GM10847 (cell line): Measurements from ENCODE around the gene ACCSL.

Experiments used
- POLR2A ChIP-seq: IDR thresholded peaks from 2 replicates; pipeline ENCODE4 v1.6.1; 2011; ENCODE audit not compliant: insufficient read length; ENCODE audit errors: extremely low read depth

Gene ACCSL

GRCh38 chr11:44047931-44048431 lies at the start of gene ACCSL:
Gene ACCSL (plus strand): TSS chr11:44047981. CDS start chr11:44048037, 56 bp downstream.
- no peak for TF ChIP-seq POLR2A

- no peak for TF ChIP-seq POLR2A
Measured at GRCh38 chr11:43998308-43998707, 49.5 kb upstream of the ACCSL start.

DNA sequence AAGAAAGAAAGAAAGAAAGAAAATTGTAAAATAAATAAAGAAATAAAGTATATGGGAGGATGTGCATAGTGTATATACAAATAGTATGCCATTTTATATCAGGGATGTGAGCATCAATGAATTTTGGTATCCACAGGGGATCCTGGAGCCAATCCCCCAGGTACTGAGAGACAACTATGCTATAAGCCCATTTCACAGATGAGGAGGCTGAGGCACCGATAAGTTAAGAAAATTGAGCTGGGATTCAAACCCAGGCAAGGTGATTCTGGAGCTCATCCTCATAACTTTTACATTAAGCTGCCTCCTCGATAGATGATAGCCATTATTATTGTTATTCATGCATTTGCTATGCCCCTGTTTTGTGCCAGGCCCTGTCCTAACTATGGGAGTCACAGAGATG lies 47.0 kb upstream of the ACCSL start:
- no peak for TF ChIP-seq POLR2A

DNA sequence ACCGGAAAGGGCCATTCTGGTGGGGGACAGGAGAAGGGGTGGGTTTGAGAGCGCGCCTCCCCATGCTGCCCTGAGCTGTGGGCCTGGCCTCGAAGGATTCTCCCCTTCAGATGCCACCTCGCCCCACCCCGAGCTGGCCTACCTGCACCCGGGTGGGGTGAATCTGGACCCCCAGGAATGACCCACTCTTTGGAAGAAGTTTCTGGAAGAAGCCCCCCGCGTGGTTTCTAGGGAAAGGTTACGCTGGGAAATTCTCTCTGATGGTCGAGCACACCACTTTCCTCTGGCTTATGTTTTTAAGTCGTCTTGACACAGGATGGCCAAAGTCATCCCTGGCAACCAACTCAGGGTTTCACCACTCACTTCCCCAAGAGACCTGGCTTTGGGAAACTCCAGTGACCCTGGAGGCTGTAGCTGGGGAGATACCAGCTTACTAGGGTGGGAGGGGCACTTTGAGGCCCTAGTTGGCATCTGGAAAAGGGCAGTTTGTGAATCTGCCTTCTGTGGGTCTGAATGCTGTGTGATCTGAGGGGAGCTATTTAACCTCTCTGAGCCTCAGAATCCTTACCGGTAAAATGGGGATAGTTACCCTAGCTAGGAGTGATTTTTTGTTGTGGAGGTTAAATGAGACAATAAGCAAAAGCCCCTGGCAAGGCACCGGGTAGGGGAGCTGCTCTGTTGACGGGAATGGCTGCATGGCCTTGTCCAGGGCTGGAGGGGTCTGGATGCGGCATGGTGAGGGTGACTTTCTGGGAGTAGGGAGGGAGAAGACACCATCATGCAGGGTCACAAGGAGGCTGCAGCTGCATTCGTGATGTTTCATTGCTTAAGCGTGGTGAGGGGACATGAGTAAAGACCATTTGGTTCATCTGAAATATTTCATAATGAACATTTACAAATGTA lies 45.3 kb upstream of the ACCSL start:
- TF ChIP-seq POLR2A, result no peak

DNA sequence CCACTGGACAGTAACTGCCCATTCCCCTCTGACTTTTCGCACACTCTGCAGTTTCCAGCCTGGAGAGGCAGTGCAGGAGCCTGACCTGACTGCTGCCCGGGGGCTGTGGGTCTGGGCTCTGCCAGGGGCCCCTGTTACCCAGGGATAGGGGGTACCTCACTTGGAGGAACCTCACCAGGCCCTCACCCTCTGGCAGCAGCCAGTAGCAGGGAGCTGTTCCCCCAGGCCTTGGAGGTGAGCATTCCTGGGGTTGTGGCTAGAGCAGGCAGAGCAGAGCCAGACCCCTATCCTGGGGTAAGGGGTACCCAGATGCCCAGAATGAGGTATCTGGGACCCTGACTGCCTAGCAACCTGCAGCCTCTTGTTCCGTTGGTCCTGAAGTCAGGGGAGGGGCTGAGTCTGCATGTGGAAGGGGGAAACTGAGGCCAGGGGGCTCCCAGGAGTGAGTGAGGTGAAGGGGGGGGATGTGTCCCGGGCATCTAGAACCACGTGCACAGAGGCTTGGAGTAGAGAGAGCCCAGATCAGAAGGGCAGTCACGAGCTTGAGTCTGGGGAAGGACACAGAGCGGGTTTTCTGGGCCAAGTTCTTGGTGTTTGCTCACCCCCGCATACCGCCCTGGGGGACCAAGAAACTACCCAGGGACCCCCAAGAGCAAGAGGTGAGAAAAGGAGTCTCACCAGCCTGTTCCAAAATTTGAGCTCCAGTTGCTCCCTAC lies 43.9 kb upstream of the ACCSL start:
- no peak for TF ChIP-seq POLR2A

GRCh38 chr11:44004452-44005062 lies 43.2 kb upstream of the ACCSL start:
- no peak for TF ChIP-seq POLR2A

- no peak for TF ChIP-seq POLR2A
Measured at GRCh38 chr11:44005063-44005701, 42.6 kb upstream of the ACCSL start.

GRCh38 chr11:44005956-44006355 lies 41.8 kb upstream of the ACCSL start:
- no peak for TF ChIP-seq POLR2A

- no peak for TF ChIP-seq POLR2A
Measured at GRCh38 chr11:44006917-44007361, 40.8 kb upstream of the ACCSL start.

GRCh38 chr11:44007481-44008087 lies 40.2 kb upstream of the ACCSL start:
- TF ChIP-seq POLR2A, result no peak

- no peak for TF ChIP-seq POLR2A
Measured at GRCh38 chr11:44008088-44008501, 39.7 kb upstream of the ACCSL start.

- no peak for TF ChIP-seq POLR2A
Measured at GRCh38 chr11:44008698-44009097, 39.1 kb upstream of the ACCSL start.

- no peak for TF ChIP-seq POLR2A
Measured at GRCh38 chr11:44010789-44011251, 37.0 kb upstream of the ACCSL start.

- no peak for TF ChIP-seq POLR2A
Measured at GRCh38 chr11:44011797-44012196, 36.0 kb upstream of the ACCSL start.
